Parathyroid adenoma (tissue), 2 donors: Measurements from ENCODE around the gene ARHGAP26.

Source experiments
- H2AFZ ChIP-seq: fragments of 300-600 bp; sonication (generic); one replicate; pipeline ENCODE4 v1.7.0; 2017; ENCODE audit warnings: antibody characterized with exemption, mild to moderate bottlenecking
- H3K27ac ChIP-seq: fragments of 300-600 bp; sonication (generic); one replicate; pipeline ENCODE4 v1.7.0; 2017
- H3K27me3 ChIP-seq: fragments of 300-600 bp; sonication (generic); one replicate; pipeline ENCODE4 v1.7.0; 2017; ENCODE audit warnings: low read length; ENCODE audit not compliant: control insufficient read depth, insufficient read depth
- H3K36me3 ChIP-seq: fragments of 300-600 bp; sonication (generic); one replicate; pipeline ENCODE4 v1.7.0; 2017; ENCODE audit warnings: low read length; ENCODE audit not compliant: control insufficient read depth, insufficient read depth
- H3K4me1 ChIP-seq: fragments of 300-600 bp; sonication (generic); one replicate; pipeline ENCODE4 v1.7.0; 2017; ENCODE audit warnings: control low read depth
- H3K4me2 ChIP-seq: fragments of 300-600 bp; sonication (generic); one replicate; pipeline ENCODE4 v1.7.0; 2017; ENCODE audit warnings: low read length
- H3K4me3 ChIP-seq: fragments of 300-600 bp; sonication (generic); one replicate; pipeline ENCODE4 v1.7.0; 2017; ENCODE audit warnings: low read depth, low read length
- H3K79me2 ChIP-seq: fragments of 300-600 bp; sonication (generic); one replicate; pipeline ENCODE4 v1.7.0; 2017; ENCODE audit warnings: control low read depth
- H3K9ac ChIP-seq: fragments of 300-600 bp; sonication (generic); one replicate; pipeline ENCODE4 v1.7.0; 2017; ENCODE audit warnings: mild to moderate bottlenecking
- H3K9me3 ChIP-seq: fragments of 300-600 bp; sonication (generic); one replicate; pipeline ENCODE4 v1.7.0; 2017; ENCODE audit warnings: low read length; ENCODE audit not compliant: control insufficient read depth
- TF ChIP-seq, protein P1 (sequence below): fragments of 300-600 bp; sonication (generic); IDR thresholded peaks from one replicate; pipeline ENCODE4 v1.7.0; 2017; ENCODE audit warnings: antibody characterized with exemption, mild to moderate bottlenecking
- donor health status: primary hyperparathyroidism.

The ARHGAP26 gene

DNA sequence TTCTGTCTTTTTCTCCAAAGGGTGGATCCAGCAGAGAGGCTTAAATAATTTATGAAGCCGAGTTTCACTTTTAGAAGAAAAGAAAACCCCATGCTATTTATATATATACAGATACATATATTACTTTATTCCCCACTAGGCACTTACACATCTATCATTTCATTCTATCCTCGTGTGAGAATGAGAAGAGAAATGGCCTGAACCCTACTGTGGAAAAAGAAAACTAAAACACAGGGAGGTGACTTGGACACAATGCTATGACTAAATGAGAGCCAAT, 438.1 kb downstream of the ARHGAP26 start:
- Histone ChIP-seq H2AFZ (no peak overlapping the region), H3K79me2 (no peaks in the 10 kb centered on the region), H3K9me3 (no peaks in the 10 kb centered on the region), H3K4me1 (no peaks in the 10 kb centered on the region), H3K9ac (no peak overlapping the region), H3K27ac (no peak overlapping the region), H3K27me3 (no peaks in the 10 kb centered on the region), H3K4me3 (no peak overlapping the region), H3K36me3 (no peaks in the 10 kb centered on the region), H3K4me2 (no peak overlapping the region)
- TF ChIP-seq, protein P1, sequence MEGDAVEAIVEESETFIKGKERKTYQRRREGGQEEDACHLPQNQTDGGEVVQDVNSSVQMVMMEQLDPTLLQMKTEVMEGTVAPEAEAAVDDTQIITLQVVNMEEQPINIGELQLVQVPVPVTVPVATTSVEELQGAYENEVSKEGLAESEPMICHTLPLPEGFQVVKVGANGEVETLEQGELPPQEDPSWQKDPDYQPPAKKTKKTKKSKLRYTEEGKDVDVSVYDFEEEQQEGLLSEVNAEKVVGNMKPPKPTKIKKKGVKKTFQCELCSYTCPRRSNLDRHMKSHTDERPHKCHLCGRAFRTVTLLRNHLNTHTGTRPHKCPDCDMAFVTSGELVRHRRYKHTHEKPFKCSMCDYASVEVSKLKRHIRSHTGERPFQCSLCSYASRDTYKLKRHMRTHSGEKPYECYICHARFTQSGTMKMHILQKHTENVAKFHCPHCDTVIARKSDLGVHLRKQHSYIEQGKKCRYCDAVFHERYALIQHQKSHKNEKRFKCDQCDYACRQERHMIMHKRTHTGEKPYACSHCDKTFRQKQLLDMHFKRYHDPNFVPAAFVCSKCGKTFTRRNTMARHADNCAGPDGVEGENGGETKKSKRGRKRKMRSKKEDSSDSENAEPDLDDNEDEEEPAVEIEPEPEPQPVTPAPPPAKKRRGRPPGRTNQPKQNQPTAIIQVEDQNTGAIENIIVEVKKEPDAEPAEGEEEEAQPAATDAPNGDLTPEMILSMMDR: no peak

DNA sequence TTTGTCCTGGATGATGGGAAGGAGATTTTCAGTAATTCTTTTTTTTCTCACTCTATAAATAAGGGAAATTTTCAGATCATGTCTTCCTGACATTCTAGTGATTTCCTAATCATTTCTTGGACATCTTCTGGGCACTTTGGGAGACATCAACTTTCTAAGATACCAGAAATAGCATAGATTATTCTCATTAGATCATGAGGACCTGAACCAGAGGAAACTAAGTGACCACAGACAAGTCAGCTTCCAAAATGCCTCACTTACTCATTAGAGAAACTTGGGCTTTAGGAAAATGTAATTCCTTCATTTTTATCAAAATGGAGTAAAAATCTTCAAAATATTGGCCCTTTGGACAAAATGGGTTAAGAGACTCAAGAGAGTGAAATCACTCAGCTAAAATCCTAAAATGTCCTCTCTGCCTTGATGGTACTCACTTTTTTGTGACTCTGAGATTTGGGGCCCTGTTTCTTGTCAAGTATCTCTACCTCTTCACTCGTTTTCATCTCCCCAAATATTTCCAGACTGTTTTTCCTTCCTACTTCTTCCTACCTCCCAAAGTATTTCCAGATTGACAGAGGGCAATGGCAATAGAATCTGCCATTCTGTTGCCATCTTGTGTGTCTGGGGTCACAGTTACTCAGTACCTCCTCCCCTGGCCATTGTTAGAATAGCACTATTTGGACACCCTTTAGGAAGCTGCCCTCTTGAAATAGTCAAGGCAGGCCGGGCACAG, 438.8 kb downstream of the ARHGAP26 start:
- H3K4me3 ChIP-seq: no peak overlapping the region
- TF ChIP-seq, protein P1: no peak
- H3K27me3 ChIP-seq: no peaks in the 10 kb centered on the region
- no peaks in the 10 kb centered on the region for H3K36me3 ChIP-seq
- no peaks in the 10 kb centered on the region for H3K4me1 ChIP-seq
- H3K9ac ChIP-seq: no peak overlapping the region
- no peaks in the 10 kb centered on the region for H3K9me3 ChIP-seq
- no peak overlapping the region for H3K27ac ChIP-seq
- H3K4me2 ChIP-seq: no peak overlapping the region
- H2AFZ ChIP-seq: no peak overlapping the region
- H3K79me2 ChIP-seq: no peaks in the 10 kb centered on the region

DNA sequence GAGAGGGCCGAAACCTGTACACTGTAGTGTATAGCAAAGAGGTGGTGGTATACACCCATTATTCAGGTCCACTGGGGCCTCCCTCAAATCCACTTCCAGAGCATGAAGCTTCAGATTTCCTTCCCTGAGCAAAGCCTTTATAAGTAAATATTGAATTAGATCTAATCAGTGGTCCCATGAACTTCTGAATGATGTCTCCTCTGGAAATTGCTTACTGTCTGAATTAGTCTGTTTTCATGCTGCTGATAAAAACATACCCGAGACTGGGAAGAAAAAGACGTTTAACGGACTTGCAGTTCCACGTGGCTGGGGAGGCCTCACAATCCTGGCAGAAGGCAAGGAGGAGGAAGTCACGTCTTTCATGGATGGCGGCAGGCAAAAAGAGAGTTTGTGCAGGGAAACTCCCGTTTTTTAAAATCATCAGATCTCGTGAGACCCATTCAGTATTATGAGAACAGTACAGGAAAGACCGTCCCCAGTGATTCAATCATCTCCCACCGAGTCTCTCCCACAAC, 439.8 kb downstream of the ARHGAP26 start:
- no peak overlapping the region for H3K4me3 ChIP-seq
- H3K4me1 ChIP-seq: no peaks in the 10 kb centered on the region
- H3K9me3 ChIP-seq: no peaks in the 10 kb centered on the region
- H3K27me3 ChIP-seq: no peaks in the 10 kb centered on the region
- H3K79me2 ChIP-seq: no peaks in the 10 kb centered on the region
- no peak overlapping the region for H3K27ac ChIP-seq
- H2AFZ ChIP-seq: no peak overlapping the region
- TF ChIP-seq, protein P1: no peak
- H3K4me2 ChIP-seq: no peak overlapping the region
- H3K9ac ChIP-seq: no peak overlapping the region
- H3K36me3 ChIP-seq: no peaks in the 10 kb centered on the region

DNA sequence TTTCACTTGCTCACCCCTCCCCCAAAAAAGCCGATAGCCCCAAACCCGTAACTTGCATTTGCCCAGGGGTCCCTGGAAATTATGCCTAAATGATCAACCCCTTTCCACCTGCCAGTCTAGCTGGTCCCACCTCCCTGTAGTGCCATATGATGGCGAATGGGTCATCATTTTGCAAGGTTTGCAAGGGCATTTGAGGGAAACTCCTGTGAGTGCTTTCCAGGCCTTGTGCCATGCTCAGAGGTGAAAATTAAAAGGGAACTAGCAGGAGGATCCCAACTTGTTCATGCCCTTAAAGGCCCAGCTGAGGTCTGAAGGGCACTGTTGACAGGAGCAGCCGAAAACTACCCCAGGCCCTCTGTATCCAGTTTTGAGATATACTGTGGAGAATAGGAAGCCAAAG, 440.4 kb downstream of the ARHGAP26 start:
- TF ChIP-seq, protein P1: no peak
- Histone ChIP-seq H3K27ac (no peak overlapping the region), H3K79me2 (no peaks in the 10 kb centered on the region), H3K27me3 (no peaks in the 10 kb centered on the region), H3K4me2 (no peak overlapping the region), H3K9ac (no peak overlapping the region), H3K36me3 (no peaks in the 10 kb centered on the region), H3K9me3 (no peaks in the 10 kb centered on the region), H3K4me3 (no peak overlapping the region), H2AFZ (no peak overlapping the region), H3K4me1 (no peaks in the 10 kb centered on the region)

DNA sequence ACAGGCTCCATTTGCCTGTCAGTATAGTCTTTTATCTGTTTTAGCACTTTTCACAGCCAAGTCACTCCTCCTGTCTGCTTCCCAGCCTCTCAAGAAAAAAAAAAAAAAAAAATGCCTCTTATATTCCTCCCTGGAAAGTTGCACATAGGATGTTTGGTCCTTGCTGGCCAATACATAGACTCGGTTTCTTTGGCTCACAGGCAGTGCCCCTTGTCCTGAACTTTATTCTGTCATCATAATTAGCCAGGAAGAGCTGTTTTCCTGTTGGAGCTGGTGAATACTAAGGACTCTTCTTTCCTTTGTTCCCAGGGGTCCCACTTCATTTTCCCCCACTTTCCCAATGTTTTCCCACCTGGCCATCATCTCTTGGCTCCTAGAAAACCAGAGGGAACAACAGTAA, 442.1 kb downstream of the ARHGAP26 start:
- no peak overlapping the region for H3K9ac ChIP-seq
- no peaks in the 10 kb centered on the region for H3K4me1 ChIP-seq
- TF ChIP-seq, protein P1: no peak
- no peak overlapping the region for H2AFZ ChIP-seq
- no peaks in the 10 kb centered on the region for H3K9me3 ChIP-seq
- H3K4me3 ChIP-seq: no peak overlapping the region
- no peaks in the 10 kb centered on the region for H3K79me2 ChIP-seq
- no peak overlapping the region for H3K27ac ChIP-seq
- no peaks in the 10 kb centered on the region for H3K27me3 ChIP-seq
- no peak overlapping the region for H3K4me2 ChIP-seq
- no peaks in the 10 kb centered on the region for H3K36me3 ChIP-seq
